Right lobe of liver (tissue), 6 donors: ENCODE measurements around the gene DLX2. TPM values are rescaled to one million over a fixed set of nuclear protein-coding genes. Genes with fewer than 3 reads are reported as not detected.

ENCODE experiments used
- ATAC-seq, 4 donors: fragments of 200-7000 bp; cut with Tn5 transposase; one replicate each; pipeline ENCODE4 v1.9.1; 2020; ENCODE audit warnings: mild to moderate bottlenecking in 4 of 4, moderate library complexity in 4 of 4
- DNase-seq, 3 donors: peaks; one replicate each; pipeline ENCODE4 v3.0.0-alpha.2; 2020
- H3K27ac ChIP-seq, 3 donors: fragments of 200-600 bp; one replicate each; pipeline ENCODE4 v1.8.0; 2022
- H3K27me3 ChIP-seq, 2 donors: fragments of 200-600 bp; one replicate each; pipeline ENCODE4 v1.8.0; 2022
- H3K36me3 ChIP-seq, 4 donors: fragments of 200-600 bp; sonication (generic) in 1 of 4; one replicate each; pipeline versions ENCODE4 v1.5.1 to v1.8.0; 2017 to 2022; ENCODE audit warnings: control low read depth in 1 of 4
- H3K4me1 ChIP-seq, 4 donors: fragments of 200-600 bp; sonication (generic) in 1 of 4; one replicate each; pipeline versions ENCODE4 v1.5.1 to v1.8.0; 2017 to 2022; ENCODE audit warnings: control low read depth in 1 of 4
- H3K4me3 ChIP-seq, 3 donors: fragments of 200-600 bp; one replicate each; pipeline ENCODE4 v1.8.0; 2022
- H3K9me3 ChIP-seq, 4 donors: fragments of 200-600 bp; sonication (generic) in 1 of 4; one replicate each; pipeline versions ENCODE4 v1.5.1 to v1.8.0; 2017 to 2022; ENCODE audit warnings: control low read depth in 1 of 4
- POLR2A ChIP-seq: fragments of 450-650 bp; IDR thresholded peaks from one replicate; pipeline ENCODE4 v1.6.1; 2017; ENCODE audit warnings: antibody characterized with exemption, mild to moderate bottlenecking
- WGBS: methylation state at CpG from one replicate; pipeline ENCODE4 v1.1.6; 2018; ENCODE audit warnings: low coverage, low lambda C conversion rate; ENCODE audit not compliant: insufficient coverage; ENCODE audit errors: missing lambda C conversion rate; 5-methylcytosine and 5-hydroxymethylcytosine counted together
- intact Hi-C, 2 donors: fragments of 100-400 bp; cut with DNase I; formaldehyde crosslinking; loops; one replicate each; pipeline versions ENCODE4 v1.11.2 to v1.14.1; 2022
- total RNA-seq, 6 experiments: library from RNA; depleted of rRNA in 2 of 6; stranded (reverse); fragments of >200 nt in 2 of 6; fragmentation: NEBNext Ultra II Directional in 3 of 6; extraction: Animal tissue kit (Norgen Biotek cat#: 25700) in 3 of 6; gene quantifications; one replicate each; pipeline versions ENCODE4 v1.1.0 to v1.2.4, GENCODE V29; 2016 to 2023
- TF ChIP-seq, protein P1 (sequence below), 4 donors: fragments of 200-600 bp in 3 of 4; fragments of 450-650 bp in 1 of 4; IDR thresholded peaks; one replicate each; pipeline versions ENCODE4 v1.5.1 to v1.8.0; 2016 to 2022; ENCODE audit warnings: antibody characterized with exemption in 4 of 4, mild to moderate bottlenecking in 2 of 4
- donor health status: DM: no; HTN: yes; CAD: no.
- donor health status: DM: no; HTN: no; CAD: no.
- donor health status: DM: no; HTN: no; CAD: no.
- donor health status: DM: no; HTN: yes; CAD: no.
- donor health status: DM: no; HTN: yes; CAD: no.

Gene DLX2
- total RNA-seq, 6 experiments from 2014 or later, result not detected

DNA sequence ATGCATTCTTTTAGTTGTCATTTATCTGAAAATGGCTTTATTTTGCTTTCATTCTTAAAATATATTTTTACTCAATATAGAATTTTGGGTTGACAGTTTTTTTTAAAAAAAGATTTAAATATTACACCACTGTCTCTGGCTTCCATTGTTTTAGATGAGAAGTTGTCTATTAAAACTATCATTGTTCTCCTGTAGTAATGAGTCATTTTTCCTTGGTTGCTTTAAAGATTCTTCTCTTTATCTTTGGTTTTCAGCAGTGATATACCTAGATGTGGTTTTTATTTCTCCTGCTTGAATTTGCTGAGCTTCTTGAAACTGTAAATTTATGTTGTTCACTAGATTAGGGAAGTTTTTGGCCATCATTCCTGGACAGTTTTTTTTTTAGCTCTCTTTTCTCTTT, 26.7 kb upstream of the DLX2 start:
- no peak for DNase-seq
- Histone ChIP-seq H3K9me3 (no peaks in the 10 kb centered on the region), H3K27me3 (no peaks in the 10 kb centered on the region), H3K36me3 (no peaks in the 10 kb centered on the region), H3K4me1 (no peaks in the 10 kb centered on the region), H3K4me3 (no peak overlapping the region), H3K27ac (no peak overlapping the region)
- no peak for TF ChIP-seq POLR2A
- TF ChIP-seq, protein P1, sequence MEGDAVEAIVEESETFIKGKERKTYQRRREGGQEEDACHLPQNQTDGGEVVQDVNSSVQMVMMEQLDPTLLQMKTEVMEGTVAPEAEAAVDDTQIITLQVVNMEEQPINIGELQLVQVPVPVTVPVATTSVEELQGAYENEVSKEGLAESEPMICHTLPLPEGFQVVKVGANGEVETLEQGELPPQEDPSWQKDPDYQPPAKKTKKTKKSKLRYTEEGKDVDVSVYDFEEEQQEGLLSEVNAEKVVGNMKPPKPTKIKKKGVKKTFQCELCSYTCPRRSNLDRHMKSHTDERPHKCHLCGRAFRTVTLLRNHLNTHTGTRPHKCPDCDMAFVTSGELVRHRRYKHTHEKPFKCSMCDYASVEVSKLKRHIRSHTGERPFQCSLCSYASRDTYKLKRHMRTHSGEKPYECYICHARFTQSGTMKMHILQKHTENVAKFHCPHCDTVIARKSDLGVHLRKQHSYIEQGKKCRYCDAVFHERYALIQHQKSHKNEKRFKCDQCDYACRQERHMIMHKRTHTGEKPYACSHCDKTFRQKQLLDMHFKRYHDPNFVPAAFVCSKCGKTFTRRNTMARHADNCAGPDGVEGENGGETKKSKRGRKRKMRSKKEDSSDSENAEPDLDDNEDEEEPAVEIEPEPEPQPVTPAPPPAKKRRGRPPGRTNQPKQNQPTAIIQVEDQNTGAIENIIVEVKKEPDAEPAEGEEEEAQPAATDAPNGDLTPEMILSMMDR (IDR thresholded peaks at IDR 0.05), result no peak
- intact Hi-C loops, result no loop called here
- no peak for ATAC-seq

- no peak overlapping the region for H3K4me3 ChIP-seq
- intact Hi-C loops, result no loop called here
- no peak for ATAC-seq
Measured at GRCh38 chr2:172128484-172128883, 25.8 kb upstream of the DLX2 start.

DNA sequence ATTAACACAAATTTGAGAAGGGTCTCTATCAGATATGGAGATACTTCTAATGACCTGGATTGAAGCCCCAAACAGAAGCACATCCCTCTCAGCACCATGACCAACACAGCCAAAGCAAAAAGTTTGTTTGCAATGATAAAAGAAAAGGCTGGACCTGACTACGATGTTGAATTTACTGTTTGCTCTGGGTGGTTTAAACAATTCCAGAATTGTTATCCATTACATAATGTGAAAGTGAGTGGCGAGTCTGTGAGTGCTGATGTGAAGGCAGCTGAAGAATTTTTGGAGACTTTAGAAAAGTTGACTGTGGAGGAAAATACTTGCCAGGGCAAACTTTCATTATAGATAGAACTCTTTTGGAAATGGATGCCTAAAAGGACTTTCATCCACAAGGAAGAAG, 17.4 kb upstream of the DLX2 start:
- Histone ChIP-seq H3K4me1 (no peaks in the 10 kb centered on the region), H3K4me3 (no peak overlapping the region), H3K9me3 (no peaks in the 10 kb centered on the region), H3K36me3 (no peaks in the 10 kb centered on the region), H3K27me3 (no peaks in the 10 kb centered on the region), H3K27ac (no peak overlapping the region)
- WGBS, result 42% methylated on average over 2 of the region's 2 CpGs
- DNase-seq (no peak), ATAC-seq (no peak)
- TF ChIP-seq POLR2A, result no peak
- TF ChIP-seq, protein P1 (IDR thresholded peaks at IDR 0.05), result no peak
- intact Hi-C loops, result no loop called here

More at GRCh38 chr2:172128484-172128883, 25.8 kb upstream of the DLX2 start:
- DNase-seq, result no peak
- TF ChIP-seq, protein P1 (IDR thresholded peaks at IDR 0.05), result no peak
- no peak for TF ChIP-seq POLR2A
- Histone ChIP-seq H3K9me3 (no peaks in the 10 kb centered on the region), H3K36me3 (no peaks in the 10 kb centered on the region), H3K27me3 (no peaks in the 10 kb centered on the region), H3K27ac (no peak overlapping the region), H3K4me1 (no peaks in the 10 kb centered on the region)

DNA sequence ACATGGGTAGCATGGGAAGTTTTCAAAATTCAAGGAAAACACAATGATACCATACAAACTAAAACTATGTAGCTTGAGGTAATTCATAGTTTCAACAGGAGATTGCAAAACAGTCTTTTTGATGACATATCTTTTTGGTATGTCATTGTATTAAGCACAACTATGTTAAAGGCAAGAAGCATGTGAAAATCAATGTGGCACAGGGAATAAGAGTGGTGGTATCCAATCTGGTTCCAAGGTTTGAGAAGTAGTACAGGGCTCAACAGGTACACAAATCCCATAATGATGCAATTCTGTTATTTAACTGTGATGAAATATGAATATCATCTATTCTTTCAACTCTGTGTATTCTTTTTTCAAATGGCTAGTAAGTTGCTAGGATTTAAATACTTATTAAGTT, 16.4 kb upstream of the DLX2 start:
- TF ChIP-seq, protein P1 (IDR thresholded peaks at IDR 0.05), result no peak
- no peak for TF ChIP-seq POLR2A
- H3K4me1 ChIP-seq, result no peaks in the 10 kb centered on the region
- H3K27ac ChIP-seq, result no peak overlapping the region
- H3K9me3 ChIP-seq, result no peaks in the 10 kb centered on the region
- intact Hi-C loops, result no loop called here
- no peak overlapping the region for H3K4me3 ChIP-seq
- ATAC-seq (no peak), DNase-seq (no peak)
- H3K36me3 ChIP-seq, result no peaks in the 10 kb centered on the region
- H3K27me3 ChIP-seq, result no peaks in the 10 kb centered on the region

DNA sequence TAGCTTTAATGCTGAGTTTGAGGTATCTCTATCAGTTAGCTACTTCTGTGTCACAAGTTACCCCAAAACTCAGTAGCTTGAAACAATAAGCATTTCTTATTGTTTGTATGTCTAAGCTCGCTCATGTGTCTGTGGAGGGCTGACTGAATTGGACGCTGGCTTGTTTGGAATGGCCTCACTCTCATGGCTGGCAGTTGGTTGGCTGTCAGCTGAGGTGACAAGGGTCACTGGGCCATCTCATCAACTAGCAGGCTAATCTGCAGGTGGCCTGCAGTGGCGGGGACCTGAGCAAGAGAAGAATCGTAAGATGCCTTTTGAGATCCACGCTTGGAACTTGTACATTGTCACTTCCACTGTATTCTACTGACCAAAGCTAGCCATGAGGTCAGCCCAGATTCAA, 13.4 kb upstream of the DLX2 start:
- DNase-seq (no peak), ATAC-seq (no peak)
- intact Hi-C loops, result no loop called here
- no peak overlapping the region for H3K4me3 ChIP-seq
- TF ChIP-seq POLR2A, result no peak
- TF ChIP-seq, protein P1 (IDR thresholded peaks at IDR 0.05), result no peak
- no peaks in the 10 kb centered on the region for H3K4me1 ChIP-seq
- no peaks in the 10 kb centered on the region for H3K27me3 ChIP-seq
- no peaks in the 10 kb centered on the region for H3K36me3 ChIP-seq
- no peaks in the 10 kb centered on the region for H3K9me3 ChIP-seq
- no peak overlapping the region for H3K27ac ChIP-seq
- WGBS, result 73% methylated on average over 3 of the region's 5 CpGs
